Fibroblast of skin of left biceps (primary cell): ENCODE data around the gene ACSM4.
"Not testable (repeated sequence)": the region's sequence is repeated elsewhere in the genome, so short reads cannot be mapped to it uniquely, and the experiment has no call there.

ENCODE experiments used
- DNase-seq, 2 experiments: peaks; one replicate each; pipeline ENCODE4 v3.0.0-alpha.2; 2013; ENCODE audit warnings: low read depth in 2 of 2

ACSM4 gene, protein sequence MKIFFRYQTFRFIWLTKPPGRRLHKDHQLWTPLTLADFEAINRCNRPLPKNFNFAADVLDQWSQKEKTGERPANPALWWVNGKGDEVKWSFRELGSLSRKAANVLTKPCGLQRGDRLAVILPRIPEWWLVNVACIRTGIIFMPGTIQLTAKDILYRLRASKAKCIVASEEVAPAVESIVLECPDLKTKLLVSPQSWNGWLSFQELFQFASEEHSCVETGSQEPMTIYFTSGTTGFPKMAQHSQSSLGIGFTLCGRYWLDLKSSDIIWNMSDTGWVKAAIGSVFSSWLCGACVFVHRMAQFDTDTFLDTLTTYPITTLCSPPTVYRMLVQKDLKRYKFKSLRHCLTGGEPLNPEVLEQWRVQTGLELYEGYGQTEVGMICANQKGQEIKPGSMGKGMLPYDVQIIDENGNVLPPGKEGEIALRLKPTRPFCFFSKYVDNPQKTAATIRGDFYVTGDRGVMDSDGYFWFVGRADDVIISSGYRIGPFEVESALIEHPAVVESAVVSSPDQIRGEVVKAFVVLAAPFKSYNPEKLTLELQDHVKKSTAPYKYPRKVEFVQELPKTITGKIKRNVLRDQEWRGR

DNA sequence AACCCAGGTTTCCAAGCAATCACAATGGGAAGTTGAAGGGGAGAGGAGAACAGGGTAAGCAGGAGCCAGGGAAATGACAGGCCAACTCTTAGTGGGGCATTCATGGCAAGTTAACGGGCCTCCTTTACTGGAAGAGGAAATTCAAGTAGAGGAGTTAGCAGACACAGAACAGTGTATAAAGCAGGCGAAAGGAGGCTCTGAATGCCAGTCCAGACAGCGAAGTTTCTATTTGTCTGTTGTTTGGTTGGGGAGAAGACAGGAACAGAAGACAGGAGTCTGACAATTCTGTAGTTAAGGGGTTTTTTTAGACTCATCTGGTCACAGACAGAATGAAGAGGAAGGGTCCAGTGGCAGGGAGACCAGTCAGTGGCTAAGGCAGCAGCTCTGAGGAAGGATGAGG lies at the start of gene ACSM4:
TSS of gene ACSM4 (plus strand) at position 301 of the 400 bp plus-strand sequence. CDS start 260 bp downstream, outside the sequence.
- DNase-seq, result no peak

DNA sequence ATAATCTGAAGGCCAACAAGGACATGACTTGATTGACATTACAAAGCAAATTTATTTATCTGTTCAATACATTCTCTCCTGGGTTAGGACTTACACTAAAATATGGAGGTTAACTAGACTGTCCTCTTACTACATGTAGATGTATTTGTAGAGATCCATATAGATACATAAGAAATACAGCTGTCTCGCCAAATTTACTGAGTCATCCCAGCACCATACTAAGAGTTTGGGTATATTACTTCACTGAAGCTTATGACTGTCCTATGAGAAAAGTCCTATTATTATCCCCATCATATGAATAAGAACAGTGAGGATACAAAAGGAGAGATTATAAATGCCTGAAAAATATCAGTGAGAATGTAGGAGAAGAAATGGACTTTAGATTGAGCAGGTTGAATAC lies 44.8 kb upstream of the ACSM4 start:
- DNase-seq, result no peak

DNA sequence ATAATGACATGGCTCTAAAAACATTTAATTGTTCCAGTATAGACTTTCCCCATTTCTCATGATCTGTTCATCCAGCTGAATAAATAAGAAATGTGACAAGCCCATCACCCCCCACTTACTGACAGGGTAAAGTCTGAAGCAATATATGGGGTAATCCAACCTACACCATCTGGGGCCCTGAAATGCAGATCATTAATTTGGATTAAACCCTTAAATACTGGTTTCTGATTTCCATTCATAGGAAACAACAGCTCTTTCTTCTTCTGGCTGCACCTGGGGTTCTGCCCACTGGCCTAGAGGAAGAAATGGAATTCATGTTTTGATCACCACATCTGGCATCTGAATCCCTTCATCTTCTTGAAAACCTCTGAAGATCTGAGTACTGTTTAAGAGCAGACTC lies 39.3 kb upstream of the ACSM4 start:
- DNase-seq, result no peak

DNA sequence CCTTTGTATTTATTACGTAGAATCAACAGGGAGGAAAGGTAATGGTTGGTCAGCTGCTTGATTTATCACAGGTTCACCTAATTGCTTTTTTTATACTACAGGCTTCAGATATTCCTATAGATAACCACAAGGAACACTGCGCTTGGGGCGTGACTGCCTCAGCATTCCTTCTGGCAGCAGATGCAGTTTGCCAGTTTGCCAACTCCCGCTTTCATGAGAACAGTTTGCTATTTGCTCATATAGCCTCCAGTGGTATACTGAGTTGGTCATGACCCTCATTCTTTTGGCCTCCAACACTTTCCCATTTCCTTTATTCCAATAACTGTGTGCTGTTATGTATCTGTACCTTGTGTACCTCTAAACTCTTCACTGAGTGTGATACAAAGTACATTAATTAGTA lies 38.6 kb upstream of the ACSM4 start:
- no peak for DNase-seq

DNA sequence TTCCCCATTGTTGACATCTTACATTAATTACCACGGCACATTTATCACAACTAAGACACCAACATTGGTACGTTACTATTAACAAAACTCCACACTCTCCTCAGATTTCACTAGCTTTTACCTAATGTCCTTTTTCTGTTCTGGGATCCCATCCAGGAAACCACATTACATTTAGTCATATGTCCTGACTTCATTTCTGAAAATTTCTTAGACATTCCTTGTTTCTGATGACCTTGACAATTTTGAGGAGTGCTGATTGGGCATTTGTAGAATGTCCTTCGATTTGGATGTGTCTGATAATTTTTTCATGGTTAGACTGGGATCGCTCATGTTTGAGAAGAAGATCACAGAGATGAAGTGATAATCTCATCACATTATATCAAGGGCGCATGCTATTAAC lies 34.6 kb upstream of the ACSM4 start:
- no peak for DNase-seq

- DNase-seq, result no peak
Observed at GRCh38 chr12:7271893-7272514, 31.9 kb upstream of the ACSM4 start.

DNA sequence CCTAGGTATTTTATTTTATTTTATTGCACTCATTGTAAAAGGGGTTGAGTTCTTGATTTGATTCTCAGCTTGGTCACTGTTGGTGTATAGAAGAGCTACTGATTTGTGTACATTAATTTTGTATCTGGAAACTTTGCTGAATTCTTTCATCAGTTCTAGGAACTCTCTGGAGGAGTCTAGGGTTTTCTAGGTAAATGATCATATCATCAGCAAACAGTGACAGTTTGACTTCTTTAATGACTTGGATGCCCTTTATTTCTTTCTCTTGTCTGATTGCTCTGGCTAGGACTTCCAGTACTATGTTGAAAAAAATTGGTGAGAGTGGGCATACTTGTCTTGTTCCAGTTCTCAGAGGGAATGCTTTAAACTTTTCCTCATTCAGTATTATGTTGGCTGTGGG lies 28.4 kb upstream of the ACSM4 start:
- not testable (repeated sequence) for DNase-seq

- DNase-seq, result no peak
Observed at GRCh38 chr12:7282844-7283243, 21.0 kb upstream of the ACSM4 start.

DNA sequence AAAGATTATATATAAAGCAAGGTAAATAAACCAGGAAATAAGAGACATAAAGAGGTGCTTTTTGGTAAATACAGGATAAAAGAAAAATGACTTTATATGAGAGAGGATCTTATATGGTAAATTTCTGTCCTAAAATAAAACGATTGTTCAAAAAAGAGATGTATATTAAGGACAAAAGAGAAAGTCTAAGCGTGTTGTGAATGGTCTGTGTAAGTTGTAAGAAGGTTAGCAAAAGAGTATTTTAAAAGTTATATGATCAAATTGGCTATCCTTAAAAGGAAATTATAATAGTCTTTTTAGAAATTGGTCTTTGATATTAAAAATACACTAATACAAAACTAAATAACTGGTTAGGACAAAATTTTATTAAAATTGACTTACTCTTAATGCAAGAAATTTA lies 14.1 kb upstream of the ACSM4 start:
- DNase-seq, result no peak

- DNase-seq, result not testable (repeated sequence)
Observed at GRCh38 chr12:7290588-7290987, 13.3 kb upstream of the ACSM4 start.

GRCh38 chr12:7292300-7292699 lies 11.6 kb upstream of the ACSM4 start:
- no peak for DNase-seq

- no peak for DNase-seq
Observed at GRCh38 chr12:7293670-7294069, 10.2 kb upstream of the ACSM4 start.

GRCh38 chr12:7295529-7295928 lies 8.3 kb upstream of the ACSM4 start:
- no peak for DNase-seq

DNA sequence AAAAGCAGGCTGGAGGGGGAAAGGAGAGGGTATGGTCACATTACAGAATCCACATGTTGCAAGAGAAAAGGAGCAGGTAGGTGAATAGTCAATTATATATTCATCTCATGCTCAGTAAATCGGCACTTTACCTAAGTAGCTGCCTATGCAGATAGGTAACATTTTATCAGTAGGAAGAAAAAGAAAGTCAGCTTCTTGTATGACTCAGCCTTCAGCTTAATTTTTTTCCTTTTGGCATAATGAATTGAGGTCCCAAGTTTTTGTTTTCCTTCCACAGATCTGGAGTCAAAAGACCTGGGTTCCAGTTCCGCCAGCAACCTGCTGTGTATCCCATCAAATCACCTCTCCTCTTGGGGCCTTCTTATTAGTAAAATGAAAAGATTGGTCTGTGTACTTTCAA lies 6.0 kb upstream of the ACSM4 start:
- DNase-seq, result no peak

DNA sequence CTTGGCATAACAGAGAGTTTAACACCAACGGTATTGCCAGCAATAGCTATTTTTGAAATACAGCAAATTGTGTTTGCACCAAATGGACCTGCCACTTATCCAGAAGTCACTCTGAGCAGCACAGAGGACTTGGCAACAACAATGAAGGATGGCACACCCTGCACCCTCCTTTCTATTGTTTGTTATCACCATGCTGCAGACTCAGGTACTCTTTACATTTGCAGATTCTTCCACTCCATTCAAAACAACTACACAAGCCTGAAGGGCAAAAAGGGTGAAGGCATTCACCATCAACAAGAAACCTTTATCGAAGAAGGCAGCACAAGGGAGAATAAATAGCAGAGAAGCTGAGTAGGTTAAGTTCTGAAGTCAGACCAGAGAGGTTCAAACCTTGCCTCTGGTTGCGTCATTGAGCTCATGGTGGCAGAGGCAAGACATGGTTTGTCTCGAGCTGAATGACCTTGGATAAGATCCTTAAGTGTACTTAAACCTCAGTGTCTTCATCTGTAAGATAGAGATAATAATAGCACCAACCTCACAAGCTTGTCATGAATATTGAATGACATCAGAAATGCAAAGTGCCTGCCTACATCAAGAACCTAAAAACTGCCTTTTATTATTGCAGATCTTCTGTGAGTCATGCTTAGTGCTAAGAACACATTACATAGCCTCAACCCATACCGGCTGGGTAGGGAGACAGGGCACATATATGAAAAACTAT lies 1.4 kb upstream of the ACSM4 start:
- no peak for DNase-seq

DNA sequence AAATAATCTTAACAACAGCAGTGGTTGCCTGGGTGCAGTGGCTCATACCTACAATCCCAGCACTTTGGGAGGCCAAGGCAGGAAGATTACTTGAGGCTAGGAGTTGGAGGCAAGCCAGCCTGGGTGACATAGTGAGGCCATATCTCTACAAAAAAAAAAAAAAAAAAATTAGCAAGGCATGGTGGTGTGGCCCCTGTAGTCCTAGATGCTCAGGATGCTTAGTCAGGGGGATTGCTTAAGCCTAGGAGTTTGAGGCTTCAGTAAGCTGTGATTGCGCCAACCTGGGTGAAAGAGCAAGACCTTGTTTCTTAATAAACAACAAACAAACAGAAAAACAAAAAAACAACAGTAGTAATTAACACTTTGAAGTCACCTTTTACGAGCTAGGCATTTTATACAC lies 642 bp upstream of the ACSM4 start:
- no peak for DNase-seq

DNA sequence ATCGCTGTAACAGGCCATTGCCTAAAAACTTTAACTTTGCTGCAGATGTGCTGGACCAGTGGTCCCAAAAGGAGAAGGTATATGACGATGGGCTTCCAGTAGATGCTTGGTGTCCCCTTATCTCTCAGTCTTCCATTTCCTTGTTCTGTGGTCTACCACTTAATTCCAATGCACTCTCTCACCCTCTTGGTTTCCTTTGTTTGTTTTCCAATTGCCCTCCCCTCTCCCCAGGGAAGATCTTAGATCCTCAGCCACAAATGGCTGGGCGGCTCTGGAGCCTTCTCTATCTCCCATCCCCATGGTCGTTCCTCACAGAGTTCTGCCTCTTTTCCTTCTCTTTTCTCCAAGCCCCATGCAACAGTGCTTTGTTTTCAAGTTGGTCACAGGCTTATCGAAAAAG lies 584 bp downstream of the ACSM4 start:
- DNase-seq, result no peak

- DNase-seq, result no peak
Observed at GRCh38 chr12:7310070-7310469, 6.2 kb downstream of the ACSM4 start.

- no peak for DNase-seq
Observed at GRCh38 chr12:7319930-7320329, 16.1 kb downstream of the ACSM4 start.

GRCh38 chr12:7321624-7322023 lies 17.8 kb downstream of the ACSM4 start:
- DNase-seq, result no peak

- DNase-seq, result no peak
Observed at GRCh38 chr12:7322599-7322998, 18.7 kb downstream of the ACSM4 start.

- no peak for DNase-seq
Observed at GRCh38 chr12:7324176-7324575, 20.3 kb downstream of the ACSM4 start.
